ENCODE data around the gene KIR3DL2.
"Not testable (repeated sequence)": the region's sequence is repeated elsewhere in the genome, so short reads cannot be mapped to it uniquely, and the experiment has no call there.

The KIR3DL2 gene

GRCh38 chr19:54850061-54850640, at the start of gene KIR3DL2:
Gene KIR3DL2, plus strand, starts transcription at chr19:54850443. Its CDS starts 33 bp downstream, at chr19:54850476.
- not testable (repeated sequence) for DNase-seq

DNA sequence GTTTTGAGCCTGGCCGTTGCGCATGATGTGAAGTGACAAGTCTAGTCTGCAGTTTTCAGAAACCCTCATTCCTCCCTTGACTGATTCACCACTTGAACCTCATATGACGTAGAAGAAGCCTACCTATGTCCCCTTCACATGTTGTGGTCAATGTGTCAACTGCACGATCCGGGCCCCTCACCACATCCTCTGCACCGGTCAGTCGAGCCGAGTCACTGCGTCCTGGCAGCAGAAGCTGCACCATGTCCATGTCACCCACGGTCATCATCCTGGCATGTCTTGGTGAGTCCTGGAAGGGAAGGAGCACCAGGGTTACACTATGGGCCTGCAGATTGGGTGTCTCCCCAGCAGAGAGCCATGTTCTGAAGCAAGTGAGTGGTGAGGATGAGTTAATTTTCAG, 46.8 kb upstream of the KIR3DL2 start, which contains the start of gene KIR2DL4:
Gene KIR2DL4 (plus strand): TSS at position 201 of the 400 bp plus-strand sequence. CDS start 42 bp downstream, at position 243.
- DNase-seq = no peak

DNA sequence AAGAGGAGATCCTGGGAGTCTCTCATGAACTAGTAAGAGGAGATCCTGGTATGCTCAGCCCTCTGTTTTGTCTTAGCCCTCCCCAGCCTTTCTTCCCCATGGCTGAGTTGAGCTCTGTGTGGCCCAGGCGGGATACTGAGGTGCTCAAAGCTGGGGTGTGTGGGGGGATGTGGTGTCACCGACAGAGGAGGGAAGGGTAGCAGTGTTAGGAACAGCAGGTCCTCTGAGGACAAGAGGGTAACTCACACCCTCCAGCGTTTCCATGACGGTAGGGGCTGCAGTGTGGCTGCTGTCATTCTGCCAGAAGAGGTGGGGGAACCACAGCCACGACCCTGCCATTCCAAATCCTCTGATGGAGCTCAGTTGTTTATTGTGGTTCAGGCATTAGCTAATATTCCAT, 46.1 kb upstream of the KIR3DL2 start:
- DNase-seq = no peak

DNA sequence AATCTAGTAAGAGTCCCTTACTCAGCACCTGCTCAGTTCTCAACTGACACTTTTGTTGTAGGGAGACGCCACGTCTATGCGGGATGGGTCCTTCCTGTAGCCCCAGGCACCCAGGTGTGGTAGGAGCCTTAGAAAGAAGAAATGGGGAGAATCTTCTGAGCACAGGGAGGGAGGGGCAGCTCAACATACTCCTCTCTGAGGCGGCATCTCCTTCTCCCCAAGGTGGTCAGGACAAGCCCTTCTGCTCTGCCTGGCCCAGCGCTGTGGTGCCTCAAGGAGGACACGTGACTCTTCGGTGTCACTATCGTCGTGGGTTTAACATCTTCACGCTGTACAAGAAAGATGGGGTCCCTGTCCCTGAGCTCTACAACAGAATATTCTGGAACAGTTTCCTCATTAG, 45.7 kb upstream of the KIR3DL2 start:
- no peak for DNase-seq

GRCh38 chr19:54805665-54806515, 44.4 kb upstream of the KIR3DL2 start:
- no peak for DNase-seq

DNA sequence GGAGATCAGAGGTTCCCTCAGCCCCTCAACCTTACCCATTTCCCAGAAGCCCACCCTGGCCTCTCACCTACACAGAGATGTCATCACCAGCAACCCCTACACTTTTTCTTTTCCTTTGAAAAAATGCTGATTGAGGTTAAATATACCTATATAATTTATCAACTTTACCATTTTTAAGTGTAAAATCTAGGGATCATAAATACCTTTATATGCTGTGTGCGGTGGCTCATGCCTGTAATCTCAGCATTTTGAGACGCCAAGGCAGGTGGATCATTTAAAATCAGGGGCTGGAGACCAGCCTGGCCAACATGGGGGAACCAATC, 43.8 kb upstream of the KIR3DL2 start:
- DNase-seq = no peak

DNA sequence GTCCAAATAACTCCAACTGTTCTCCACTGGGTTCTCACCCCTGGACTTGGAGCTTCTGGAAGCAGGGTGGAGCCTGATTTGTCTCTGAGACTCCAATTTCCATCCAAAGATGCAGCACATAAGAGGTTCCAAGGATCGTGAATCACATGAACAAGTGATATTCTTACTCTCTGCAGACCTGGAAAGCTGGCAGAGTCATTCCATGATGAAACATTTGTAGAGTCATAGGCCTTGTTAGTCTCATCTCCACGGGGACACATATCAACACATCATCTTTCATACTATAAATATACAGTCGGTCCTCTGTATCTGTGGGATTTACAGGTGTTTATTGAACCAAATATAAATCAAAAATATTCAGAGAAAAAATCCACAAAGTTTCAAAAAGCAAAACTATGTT, 35.7 kb upstream of the KIR3DL2 start:
- DNase-seq = not testable (repeated sequence)

DNA sequence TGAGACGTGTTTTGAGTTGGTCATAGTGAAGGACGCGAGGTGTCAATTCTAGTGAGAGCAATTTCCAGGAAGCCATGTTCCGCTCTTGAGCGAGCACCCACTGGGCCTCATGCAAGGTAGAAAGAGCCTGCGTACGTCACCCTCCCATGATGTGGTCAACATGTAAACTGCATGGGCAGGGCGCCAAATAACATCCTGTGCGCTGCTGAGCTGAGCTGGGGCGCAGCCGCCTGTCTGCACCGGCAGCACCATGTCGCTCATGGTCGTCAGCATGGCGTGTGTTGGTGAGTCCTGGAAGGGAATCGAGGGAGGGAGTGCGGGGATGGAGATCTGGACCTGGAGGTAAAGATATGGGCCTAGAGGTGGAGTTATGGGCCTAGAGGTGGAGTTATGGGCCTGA, 34.0 kb upstream of the KIR3DL2 start, which contains the start of gene KIR3DL1:
Gene KIR3DL1 (plus strand): TSS at position 218 of the 400 bp plus-strand sequence.
- DNase-seq = not testable (repeated sequence)

- no peak for DNase-seq
Measured at GRCh38 chr19:54817670-54818536, 32.3 kb upstream of the KIR3DL2 start.

DNA sequence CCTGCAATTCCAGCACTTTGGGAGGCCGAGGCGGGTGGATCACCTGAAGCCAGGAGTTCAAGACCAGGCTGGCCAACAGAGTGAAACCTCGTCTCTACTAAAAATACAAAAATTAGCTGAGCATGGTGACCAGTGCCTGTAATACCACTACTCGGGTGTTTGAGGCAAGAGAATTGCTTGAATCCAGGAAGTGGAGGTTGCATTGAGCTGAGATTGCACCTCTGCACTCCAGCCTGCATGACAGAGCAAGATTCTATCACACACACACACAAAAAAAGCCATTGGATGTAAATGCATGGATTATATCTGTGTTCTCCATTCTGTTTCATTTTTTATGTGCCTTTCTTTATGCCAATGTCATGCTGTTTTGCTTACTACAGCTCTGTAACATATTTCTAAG, 25.8 kb upstream of the KIR3DL2 start:
- DNase-seq = not testable (repeated sequence)

GRCh38 chr19:54825326-54825725, 24.9 kb upstream of the KIR3DL2 start:
- DNase-seq = not testable (repeated sequence)

DNA sequence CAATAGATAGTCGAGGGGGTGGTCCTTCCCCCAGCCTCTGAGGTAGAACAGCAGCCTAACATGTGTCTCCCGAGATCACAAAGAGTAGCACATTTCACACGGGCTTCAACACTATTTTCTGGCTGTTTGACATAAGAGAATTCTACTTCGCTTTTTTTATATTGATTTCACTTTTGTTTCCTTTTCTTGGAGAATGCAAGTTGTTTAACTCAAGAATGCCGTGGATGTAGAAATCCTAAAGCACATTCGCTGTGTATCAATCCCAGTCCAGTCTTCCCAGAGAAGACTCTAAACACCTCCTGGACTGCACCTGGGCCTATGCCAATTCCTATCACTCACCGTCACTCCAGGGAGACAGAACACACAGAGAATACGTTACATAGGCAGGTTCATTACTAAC, 22.2 kb upstream of the KIR3DL2 start:
- not testable (repeated sequence) for DNase-seq

- not testable (repeated sequence) for DNase-seq
Measured at GRCh38 chr19:54832496-54832895, 17.7 kb upstream of the KIR3DL2 start, which contains the start of gene KIR2DS4. Gene KIR2DS4, plus strand, starts transcription at chr19:54832676.

DNA sequence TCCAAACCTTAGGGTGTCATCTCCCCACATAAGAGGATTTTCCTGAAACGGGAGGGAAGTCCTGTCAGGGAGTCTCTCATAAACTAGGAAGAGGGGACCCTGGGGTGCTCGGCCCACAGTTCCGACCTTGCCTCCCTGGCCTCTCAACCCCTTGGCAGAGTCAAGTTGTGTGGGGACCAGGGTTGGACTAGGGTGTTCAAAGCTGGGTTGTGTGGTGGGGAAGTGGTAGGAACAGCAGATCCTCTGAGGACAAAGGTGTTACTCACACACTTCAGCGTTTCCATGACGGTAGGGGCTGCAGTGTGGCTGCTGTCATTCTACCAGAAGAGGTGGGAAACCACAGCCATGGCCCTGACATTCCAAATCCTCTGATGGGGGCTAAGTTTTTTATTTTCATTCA, 15.1 kb upstream of the KIR3DL2 start:
- not testable (repeated sequence) for DNase-seq

DNA sequence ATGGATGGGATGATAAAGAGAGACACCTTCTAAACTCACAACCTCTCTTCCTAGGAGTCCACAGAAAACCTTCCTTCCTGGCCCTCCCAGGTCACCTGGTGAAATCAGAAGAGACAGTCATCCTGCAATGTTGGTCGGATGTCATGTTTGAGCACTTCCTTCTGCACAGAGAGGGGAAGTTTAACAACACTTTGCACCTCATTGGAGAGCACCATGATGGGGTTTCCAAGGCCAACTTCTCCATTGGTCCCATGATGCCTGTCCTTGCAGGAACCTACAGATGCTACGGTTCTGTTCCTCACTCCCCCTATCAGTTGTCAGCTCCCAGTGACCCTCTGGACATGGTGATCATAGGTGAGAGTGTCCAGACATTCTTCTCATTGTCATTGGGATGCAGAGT, 12.7 kb upstream of the KIR3DL2 start:
- DNase-seq = not testable (repeated sequence)

- not testable (repeated sequence) for DNase-seq
Measured at GRCh38 chr19:54843171-54843570, 7.1 kb upstream of the KIR3DL2 start.

- no peak for DNase-seq
Measured at GRCh38 chr19:54850930-54851329, 687 bp downstream of the KIR3DL2 start.

GRCh38 chr19:54851353-54851752, 1.1 kb downstream of the KIR3DL2 start:
- DNase-seq = no peak

DNA sequence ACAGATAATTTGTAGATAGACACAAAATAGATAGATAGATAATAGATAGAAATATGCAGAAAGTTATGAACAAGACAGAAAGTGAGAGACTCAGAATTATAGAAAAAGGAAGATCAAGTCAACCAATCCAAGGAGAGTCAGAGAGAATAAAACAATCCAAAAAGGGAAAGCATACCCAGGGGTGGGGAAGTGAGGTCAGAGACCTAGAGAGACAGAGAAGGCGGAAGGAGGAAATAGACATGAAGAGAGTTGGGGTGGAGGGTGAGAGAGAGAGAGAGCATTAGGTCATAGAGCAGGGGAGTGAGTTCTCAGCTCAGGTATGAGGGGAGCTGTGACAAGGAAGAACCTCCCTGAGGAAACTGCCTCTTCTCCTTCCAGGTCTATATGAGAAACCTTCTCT, 5.0 kb downstream of the KIR3DL2 start:
- DNase-seq = not testable (repeated sequence)

- not testable (repeated sequence) for DNase-seq
Measured at GRCh38 chr19:54858476-54858875, 8.2 kb downstream of the KIR3DL2 start.

GRCh38 chr19:54859421-54859820, 9.2 kb downstream of the KIR3DL2 start:
- not testable (repeated sequence) for DNase-seq

DNA sequence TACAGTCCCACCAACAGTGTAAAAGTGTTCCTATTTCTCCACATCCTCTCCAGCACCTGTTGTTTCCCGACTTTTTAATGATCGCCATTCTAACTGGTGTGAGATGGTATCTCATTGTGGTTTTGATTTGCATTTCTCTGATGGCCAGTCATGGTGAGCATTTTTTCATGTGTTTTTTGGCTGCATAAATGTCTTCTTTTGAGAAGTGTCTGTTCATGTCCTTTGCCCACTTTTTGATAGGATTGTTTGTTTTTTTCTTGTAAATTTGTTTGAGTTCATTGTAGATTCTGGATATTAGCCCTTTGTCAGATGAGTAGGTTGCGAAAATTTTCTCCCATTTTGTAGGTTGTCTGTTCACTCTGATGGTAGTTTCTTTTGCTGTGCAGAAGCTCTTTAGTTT, 13.2 kb downstream of the KIR3DL2 start:
- not testable (repeated sequence) for DNase-seq

GRCh38 chr19:54871696-54872095, 21.5 kb downstream of the KIR3DL2 start:
- no peak for DNase-seq
